Stimulated activated naive B cell treated with anti-CD40 and anti-IgM and Interleukin-4, amounts not matched to agents 10 μg/mL and 1 μg/mL and 100 μg/mL, for 72 hours (primary cell): ENCODE measurements around the gene AGO4.
"Not testable (repeated sequence)": the region's sequence is repeated elsewhere in the genome, so short reads cannot be mapped to it uniquely, and the experiment has no call there.

ENCODE experiments used
- ATAC-seq, 2 donors: fragments of 150-1000 bp; cut with Tn5 transposase; replicated peaks; 2 replicates each; pipeline ENCODE4 v1.10.0; 2021; ENCODE audit warnings: moderate library complexity in 1 of 2
- DNase-seq: peaks from one replicate; pipeline ENCODE4 v3.0.0; 2021
- H3K27ac Mint-ChIP-seq: one replicate; pipeline ENCODE4 v1.8.0; 2022; ENCODE audit warnings: mild to moderate bottlenecking, mixed read lengths
- H3K27me3 Mint-ChIP-seq, 2 donors: one replicate each; pipeline ENCODE4 v1.8.0; 2022; ENCODE audit warnings: mixed read lengths in 2 of 2
- H3K36me3 Mint-ChIP-seq, 2 donors: one replicate each; pipeline ENCODE4 v1.8.0; 2022; ENCODE audit warnings: mixed read lengths in 2 of 2, mild to moderate bottlenecking in 1 of 2
- H3K4me1 Mint-ChIP-seq, 2 donors: one replicate each; pipeline ENCODE4 v1.8.0; 2022; ENCODE audit warnings: mixed read lengths in 2 of 2, mild to moderate bottlenecking in 1 of 2
- H3K4me3 Mint-ChIP-seq, 2 donors: one replicate each; pipeline ENCODE4 v1.8.0; 2022; ENCODE audit warnings: mild to moderate bottlenecking in 2 of 2, mixed read lengths in 2 of 2, moderate library complexity in 1 of 2
- H3K9me3 Mint-ChIP-seq, 2 donors: one replicate each; pipeline ENCODE4 v1.8.0; 2022; ENCODE audit warnings: mixed read lengths in 2 of 2, mild to moderate bottlenecking in 1 of 2

The AGO4 gene

DNA sequence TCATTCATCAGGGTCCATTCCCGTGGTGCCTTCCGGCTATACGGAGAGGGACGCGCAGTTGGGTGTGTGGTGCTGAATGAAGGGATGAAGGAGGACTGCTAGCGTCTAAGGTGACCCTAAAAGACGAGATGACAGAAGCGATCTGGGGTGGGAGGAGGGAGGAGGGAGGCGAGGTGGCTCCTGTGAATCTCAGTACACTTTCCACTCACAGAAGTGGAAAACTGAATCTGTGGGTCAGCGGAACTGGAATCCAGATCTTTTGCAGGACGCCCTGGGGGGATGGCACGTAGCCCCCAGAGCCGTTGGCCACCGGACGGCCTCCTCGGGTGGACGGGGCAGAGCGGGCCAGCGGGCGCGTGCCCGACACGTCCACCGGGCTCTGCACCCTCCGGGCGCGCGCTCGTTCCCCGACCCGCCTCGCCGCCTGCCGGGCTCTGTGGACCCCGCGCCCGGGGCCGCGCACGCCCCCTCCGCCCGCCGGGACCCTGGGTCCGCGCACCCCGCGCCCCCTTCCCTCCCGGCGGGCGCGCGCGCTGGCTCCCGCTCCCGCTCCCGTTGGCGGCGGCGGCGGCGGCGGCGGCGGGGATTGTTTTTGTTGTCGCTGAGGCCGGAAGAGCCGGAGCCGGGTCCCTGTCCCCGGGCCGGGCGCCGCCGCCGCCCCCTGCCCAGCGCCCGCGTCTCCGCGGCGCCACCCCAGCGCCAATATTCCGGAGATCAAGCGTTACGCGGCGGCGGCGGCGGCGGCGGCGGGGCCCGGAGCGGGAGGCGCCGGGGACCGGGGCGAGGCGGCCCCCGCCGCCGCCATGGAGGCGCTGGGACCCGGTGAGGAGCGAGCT lies at the start of gene AGO4:
AGO4 (plus strand) TSS at position 403 of the 836 bp plus-strand sequence; CDS start at position 804, 401 bp downstream.
- Mint-ChIP-seq H3K27me3 (no peaks in the 10 kb centered on the region), H3K36me3 (no peaks in the 10 kb centered on the region), H3K4me1 (peaks cover 15 to 47% of the 10 kb centered on the region in 2 donors), H3K27ac (peak within 1 kb of the TSS; percentile 90), H3K4me3 (peak within 1 kb of the TSS; percentile 83 to 91), H3K9me3 (no peaks in the 10 kb centered on the region)
- peak; percentile 34 for DNase-seq
- ATAC-seq: peak; percentile 56 to 67

DNA sequence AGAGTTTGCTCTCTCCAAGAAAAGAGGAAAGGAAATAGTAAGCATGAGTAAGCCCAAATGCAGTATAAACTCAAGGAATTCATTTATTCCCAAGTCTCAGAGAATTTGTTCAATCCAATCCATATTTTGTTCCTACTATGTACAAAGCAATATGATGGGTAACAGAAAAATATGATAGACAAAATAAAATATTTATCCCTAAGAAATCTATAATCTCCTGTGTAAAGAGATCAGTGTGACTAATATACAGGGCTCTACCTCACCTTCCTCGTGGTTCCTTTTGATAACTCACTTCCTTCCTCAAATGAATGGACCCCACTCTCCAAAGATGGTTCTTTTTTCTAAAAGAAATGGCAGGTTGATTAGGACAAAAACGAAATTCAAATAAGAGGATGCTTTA lies 45.7 kb upstream of the AGO4 start:
- no peak overlapping the region for H3K27ac Mint-ChIP-seq
- no peaks in the 10 kb centered on the region for H3K27me3 Mint-ChIP-seq
- no peaks in the 10 kb centered on the region for H3K9me3 Mint-ChIP-seq
- peaks cover 9 to 16% of the 10 kb centered on the region in 2 donors for H3K36me3 Mint-ChIP-seq
- H3K4me1 Mint-ChIP-seq: peaks cover 0 to 9% of the 10 kb centered on the region in 2 donors
- no peak for ATAC-seq
- no peak for DNase-seq
- no peak overlapping the region for H3K4me3 Mint-ChIP-seq

GRCh38 chr1:35763201-35763600 lies 44.6 kb upstream of the AGO4 start:
- Mint-ChIP-seq H3K4me1 (peaks cover 0 to 9% of the 10 kb centered on the region in 2 donors), H3K27me3 (no peaks in the 10 kb centered on the region), H3K9me3 (no peaks in the 10 kb centered on the region), H3K4me3 (no peak overlapping the region), H3K36me3 (peaks cover 9 to 16% of the 10 kb centered on the region in 2 donors), H3K27ac (no peak overlapping the region)
- DNase-seq (no peak), ATAC-seq (no peak)

GRCh38 chr1:35764283-35764682 lies 43.5 kb upstream of the AGO4 start:
- Mint-ChIP-seq H3K27ac (no peak overlapping the region), H3K4me3 (no peak overlapping the region), H3K4me1 (peaks cover 2 to 9% of the 10 kb centered on the region in 2 donors), H3K9me3 (no peaks in the 10 kb centered on the region), H3K27me3 (no peaks in the 10 kb centered on the region), H3K36me3 (peaks cover 9 to 16% of the 10 kb centered on the region in 2 donors)
- no peak for DNase-seq
- ATAC-seq: no peak

DNA sequence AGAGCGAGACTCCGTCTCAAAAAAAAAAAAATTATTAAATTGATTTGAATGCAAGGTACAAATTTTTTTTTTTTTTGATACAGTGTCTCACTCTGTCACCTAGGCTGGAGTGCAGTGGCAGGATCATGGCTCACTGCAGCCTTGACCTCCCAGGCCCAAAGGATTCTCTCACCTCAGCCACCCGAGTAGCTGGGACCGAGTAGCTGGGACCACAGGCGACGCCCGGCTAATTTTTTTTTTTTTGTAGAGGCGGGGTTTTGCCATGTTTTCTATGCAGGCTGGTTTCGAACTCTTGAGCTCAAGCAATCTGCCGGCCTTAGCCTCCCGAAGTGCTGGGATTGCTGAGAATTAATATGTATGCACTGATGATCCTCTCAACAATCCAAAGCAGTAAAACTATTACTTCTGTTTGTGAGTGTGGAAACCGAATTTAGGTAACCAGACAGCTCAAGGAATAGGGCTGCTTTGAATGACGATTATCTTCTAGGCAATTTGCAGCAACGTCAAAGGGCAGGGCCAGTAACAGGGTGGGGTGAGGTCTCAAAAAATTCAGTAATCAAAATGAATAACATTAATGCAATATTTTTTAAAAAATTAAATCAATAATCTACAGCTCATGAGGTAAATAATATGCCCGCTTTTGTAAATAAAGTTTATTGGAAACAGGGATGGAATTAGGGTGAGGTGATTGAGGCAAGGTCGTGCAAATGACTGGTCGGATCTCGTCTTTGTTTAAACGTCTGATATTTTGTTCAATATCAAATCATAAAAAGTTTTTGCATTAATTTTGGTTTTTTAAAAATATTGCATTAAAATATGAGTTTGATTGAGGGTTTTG lies 39.2 kb upstream of the AGO4 start:
- peaks cover 0 to 5% of the 10 kb centered on the region in 2 donors for H3K36me3 Mint-ChIP-seq

GRCh38 chr1:35769188-35769758 lies 38.5 kb upstream of the AGO4 start:
- DNase-seq: peak; percentile 84
- Mint-ChIP-seq H3K4me3 (peak overlapping the region; percentile 87 to 90), H3K4me1 (peaks cover 0 to 4% of the 10 kb centered on the region in 2 donors), H3K9me3 (no peaks in the 10 kb centered on the region), H3K27ac (peak overlapping the region; percentile 88), H3K27me3 (no peaks in the 10 kb centered on the region), H3K36me3 (peaks cover 0 to 3% of the 10 kb centered on the region in 2 donors)
- peak; percentile 88 to 89 for ATAC-seq

More for the DNA sequence above, 39.2 kb upstream of the AGO4 start:
- Mint-ChIP-seq H3K4me3 (peak overlapping the region; percentile 87 to 90), H3K9me3 (no peaks in the 10 kb centered on the region), H3K4me1 (peaks cover 0 to 4% of the 10 kb centered on the region in 2 donors), H3K27me3 (no peaks in the 10 kb centered on the region), H3K27ac (peak overlapping the region; percentile 88)
- no peak for ATAC-seq
- no peak for DNase-seq

- Mint-ChIP-seq H3K27me3 (no peaks in the 10 kb centered on the region), H3K4me1 (peaks cover 0 to 7% of the 10 kb centered on the region in 2 donors), H3K9me3 (no peaks in the 10 kb centered on the region), H3K27ac (no peak overlapping the region), H3K36me3 (no peaks in the 10 kb centered on the region), H3K4me3 (no peak overlapping the region)
- ATAC-seq (no peak), DNase-seq (no peak)
These were observed 34.1 kb upstream of the AGO4 start for GRCh38 chr1:35773711-35774110.

- H3K9me3 Mint-ChIP-seq, DNase-seq, ATAC-seq, H3K4me3 Mint-ChIP-seq, H3K36me3 Mint-ChIP-seq, H3K27me3 Mint-ChIP-seq, H3K27ac Mint-ChIP-seq, H3K4me1 Mint-ChIP-seq: not testable (repeated sequence)
These were observed 31.6 kb upstream of the AGO4 start for GRCh38 chr1:35776172-35776571.

DNA sequence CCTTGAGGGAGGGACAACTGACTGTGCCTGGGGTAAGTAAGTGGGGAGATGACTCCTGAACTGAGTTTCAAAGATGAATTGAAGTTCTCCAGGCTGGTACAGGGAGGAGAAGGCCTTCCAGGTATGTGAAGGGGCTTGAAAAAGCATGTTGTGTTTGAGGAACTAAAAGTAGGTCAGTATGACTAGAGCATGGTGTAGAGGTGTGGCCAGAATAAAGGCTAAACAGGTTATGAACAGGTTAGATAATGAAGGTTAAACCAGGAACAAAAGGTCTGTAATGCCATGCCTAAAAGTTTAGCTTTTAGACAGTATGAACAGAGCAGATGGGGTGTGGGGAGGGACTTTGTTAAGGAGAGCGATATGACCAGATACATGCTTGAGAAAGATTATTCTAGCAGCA lies 30.7 kb upstream of the AGO4 start:
- no peak overlapping the region for H3K27ac Mint-ChIP-seq
- no peaks in the 10 kb centered on the region for H3K9me3 Mint-ChIP-seq
- H3K4me3 Mint-ChIP-seq: no peak overlapping the region
- DNase-seq (no peak), ATAC-seq (peak; percentile 71 to 84)
- H3K27me3 Mint-ChIP-seq: no peaks in the 10 kb centered on the region
- peaks cover 0 to 5% of the 10 kb centered on the region in 2 donors for H3K4me1 Mint-ChIP-seq
- H3K36me3 Mint-ChIP-seq: no peaks in the 10 kb centered on the region

GRCh38 chr1:35783055-35783583 lies 24.7 kb upstream of the AGO4 start:
- DNase-seq (no peak), ATAC-seq (no peak)
- Mint-ChIP-seq H3K4me1 (no peaks in the 10 kb centered on the region), H3K27ac (no peak overlapping the region), H3K9me3 (no peaks in the 10 kb centered on the region), H3K4me3 (no peak overlapping the region), H3K36me3 (no peaks in the 10 kb centered on the region), H3K27me3 (no peaks in the 10 kb centered on the region)

DNA sequence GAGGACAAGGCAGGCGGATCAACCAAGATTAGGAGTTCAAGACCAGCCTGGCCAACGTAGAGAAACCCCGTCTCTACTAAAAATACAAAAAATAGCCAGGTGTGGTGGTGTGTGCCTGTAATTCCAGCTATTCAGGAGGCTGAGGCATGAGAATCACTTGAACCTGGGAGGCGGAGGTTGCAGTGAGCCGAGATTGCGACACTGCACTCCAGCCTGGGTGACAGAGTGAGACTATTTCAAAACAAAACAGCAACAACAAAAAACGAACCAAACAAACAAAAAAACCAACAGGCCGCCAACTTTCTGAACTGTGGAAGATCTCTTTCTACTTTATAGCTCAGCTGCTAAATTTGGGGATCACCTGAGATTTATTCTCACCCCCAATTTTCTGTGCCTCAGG lies 23.5 kb upstream of the AGO4 start:
- not testable (repeated sequence) for H3K27ac Mint-ChIP-seq, H3K27me3 Mint-ChIP-seq, H3K4me3 Mint-ChIP-seq, ATAC-seq, DNase-seq, H3K9me3 Mint-ChIP-seq, H3K36me3 Mint-ChIP-seq, H3K4me1 Mint-ChIP-seq

GRCh38 chr1:35788139-35788538 lies 19.7 kb upstream of the AGO4 start:
- Mint-ChIP-seq H3K27ac (no peak overlapping the region), H3K4me3 (no peak overlapping the region), H3K4me1 (no peaks in the 10 kb centered on the region), H3K27me3 (no peaks in the 10 kb centered on the region), H3K36me3 (no peaks in the 10 kb centered on the region), H3K9me3 (no peaks in the 10 kb centered on the region)
- ATAC-seq: no peak
- no peak for DNase-seq

DNA sequence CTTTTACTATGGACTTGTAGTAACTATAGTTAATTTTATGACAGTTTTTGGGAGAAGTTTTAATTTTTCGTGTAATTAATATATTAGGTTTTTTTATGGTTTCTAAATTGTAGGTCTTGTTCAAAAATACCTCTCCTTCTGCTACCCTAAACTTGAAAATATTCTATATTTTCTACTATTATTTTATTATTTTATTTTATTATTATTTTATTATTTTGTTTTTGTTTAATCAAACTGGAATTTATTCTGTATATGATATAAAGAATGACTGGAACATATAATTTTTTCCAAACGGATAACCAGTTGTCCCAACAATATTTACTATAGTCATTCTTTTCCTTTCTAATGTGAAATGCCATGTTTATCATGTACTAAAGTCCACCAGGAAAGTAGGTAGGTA lies 17.1 kb upstream of the AGO4 start:
- no peaks in the 10 kb centered on the region for H3K4me1 Mint-ChIP-seq
- H3K36me3 Mint-ChIP-seq: no peaks in the 10 kb centered on the region
- H3K27me3 Mint-ChIP-seq: no peaks in the 10 kb centered on the region
- ATAC-seq (no peak), DNase-seq (no peak)
- H3K4me3 Mint-ChIP-seq: no peak overlapping the region
- no peak overlapping the region for H3K27ac Mint-ChIP-seq
- H3K9me3 Mint-ChIP-seq: no peaks in the 10 kb centered on the region

- H3K4me3 Mint-ChIP-seq: no peak overlapping the region
- no peaks in the 10 kb centered on the region for H3K27me3 Mint-ChIP-seq
- no peak overlapping the region for H3K27ac Mint-ChIP-seq
- H3K4me1 Mint-ChIP-seq: peaks cover 20 to 35% of the 10 kb centered on the region in 2 donors
- H3K36me3 Mint-ChIP-seq: no peaks in the 10 kb centered on the region
- ATAC-seq (no peak), DNase-seq (no peak)
- H3K9me3 Mint-ChIP-seq: peaks cover 0 to 1% of the 10 kb centered on the region in 2 donors
These were observed 12.5 kb upstream of the AGO4 start for GRCh38 chr1:35795295-35795694.
